ENCODE data around the gene BRPF1. TPM values are rescaled to one million over a fixed set of nuclear protein-coding genes. Genes with fewer than 3 reads are reported as not detected.

BRPF1 gene
- total and polyA plus RNA-seq, 2 donors (not counting 1 experiment from before 2014, with no cell fraction given) = 24.4 to 36.5 TPM

GRCh38 chr3:9695345-9695744, 36.2 kb upstream of the BRPF1 start:
- Mint-ChIP-seq H3K9me3 (ENCODE audit: insufficient read depth) (no peaks in the 10 kb centered on the region), H3K27me3 (no peaks in the 10 kb centered on the region), H3K27ac (no peak overlapping the region), H3K4me3 (no peak overlapping the region), H3K4me1 (peaks cover 15% of the 10 kb centered on the region)
- H3K27ac ChIP-seq (ENCODE audit: low read length in 2 of 2) = no peak overlapping the region
- POLR2A ChIA-PET = no interaction called here
- TF ChIP-seq CTCF (IDR thresholded peaks at IDR 0.05) (no peak), EZH2 (IDR thresholded peaks at IDR 0.05; ENCODE audit: borderline replicate concordance, insufficient read depth, low read depth, low read length, poor library complexity, severe bottlenecking) (no peak)
- no peak overlapping the region for H3K9ac ChIP-seq (ENCODE audit: low read length)
- ATAC-seq (ENCODE audit: low read depth) = no peak
- no peaks in the 10 kb centered on the region for H3K27me3 ChIP-seq (replicated peaks in 1 of 4; ENCODE audit: control extremely low read depth in 1 of 4, control insufficient read depth in 3 of 4, insufficient read depth in 4 of 4, low read length in 3 of 4)
- CTCF ChIA-PET = no interaction called here
- H3K4me2 ChIP-seq (replicated peaks; ENCODE audit: low read depth, low read length, poor library complexity, severe bottlenecking) = no peak overlapping the region
- no peak overlapping the region for H2AFZ ChIP-seq (ENCODE audit: insufficient read depth, low read depth, low read length, poor library complexity, severe bottlenecking)
- DNase-seq = no peak
- H3K9me3 ChIP-seq (ENCODE audit: control extremely low read depth in 1 of 3, control insufficient read depth in 2 of 3, insufficient read depth in 1 of 3, low read length in 2 of 3) = no peaks in the 10 kb centered on the region
- H3K79me2 ChIP-seq (ENCODE audit: control insufficient read depth, insufficient read depth, low read length) = no peaks in the 10 kb centered on the region
- intact Hi-C loops (cut with micrococcal nuclease) = no loop called here
- peaks cover 11 to 14% of the 10 kb centered on the region in 2 donors for H3K4me1 ChIP-seq (ENCODE audit: control insufficient read depth in 2 of 2, insufficient read depth in 2 of 2, low read length in 2 of 2)
- peaks cover 88% of the 10 kb centered on the region for H4K20me1 ChIP-seq (ENCODE audit: control insufficient read depth, insufficient read depth, low read length, poor library complexity, severe bottlenecking)
- H3K36me3 ChIP-seq (replicated peaks in 1 of 2; ENCODE audit: control extremely low read depth in 1 of 2, control insufficient read depth in 1 of 2, extremely low read depth in 1 of 2, insufficient read depth in 2 of 2, low read length in 1 of 2) = peaks cover 3 to 95% of the 10 kb centered on the region in 2 experiments
- H3K4me3 ChIP-seq (ENCODE audit: control extremely low read depth in 1 of 5, extremely low read depth in 1 of 5, insufficient read depth in 1 of 5, low read depth in 2 of 5, low read length in 4 of 5) = no peak overlapping the region
- 100% methylated on average over 4 of the region's 4 CpGs for WGBS (ENCODE audit: insufficient coverage)

GRCh38 chr3:9695746-9696145, 35.8 kb upstream of the BRPF1 start:
- Histone ChIP-seq H2AFZ (ENCODE audit: insufficient read depth, low read depth, low read length, poor library complexity, severe bottlenecking) (no peak overlapping the region), H3K79me2 (ENCODE audit: control insufficient read depth, insufficient read depth, low read length) (no peaks in the 10 kb centered on the region), H3K27me3 (replicated peaks in 1 of 4; ENCODE audit: control extremely low read depth in 1 of 4, control insufficient read depth in 3 of 4, insufficient read depth in 4 of 4, low read length in 3 of 4) (no peaks in the 10 kb centered on the region), H3K4me2 (replicated peaks; ENCODE audit: low read depth, low read length, poor library complexity, severe bottlenecking) (no peak overlapping the region), H3K4me3 (ENCODE audit: control extremely low read depth in 1 of 5, extremely low read depth in 1 of 5, insufficient read depth in 1 of 5, low read depth in 2 of 5, low read length in 4 of 5) (no peak overlapping the region), H3K9me3 (ENCODE audit: control extremely low read depth in 1 of 3, control insufficient read depth in 2 of 3, insufficient read depth in 1 of 3, low read length in 2 of 3) (no peaks in the 10 kb centered on the region), H3K4me1 (ENCODE audit: control insufficient read depth in 2 of 2, insufficient read depth in 2 of 2, low read length in 2 of 2) (peaks cover 7 to 10% of the 10 kb centered on the region in 2 donors), H3K36me3 (replicated peaks in 1 of 2; ENCODE audit: control extremely low read depth in 1 of 2, control insufficient read depth in 1 of 2, extremely low read depth in 1 of 2, insufficient read depth in 2 of 2, low read length in 1 of 2) (peaks cover 3 to 94% of the 10 kb centered on the region in 2 experiments), H3K27ac (ENCODE audit: low read length in 2 of 2) (no peak overlapping the region), H3K9ac (ENCODE audit: low read length) (no peak overlapping the region), H4K20me1 (ENCODE audit: control insufficient read depth, insufficient read depth, low read length, poor library complexity, severe bottlenecking) (peaks cover 84% of the 10 kb centered on the region)
- Mint-ChIP-seq H3K27me3 (no peaks in the 10 kb centered on the region), H3K4me3 (no peak overlapping the region), H3K4me1 (peaks cover 11% of the 10 kb centered on the region), H3K27ac (no peak overlapping the region), H3K9me3 (ENCODE audit: insufficient read depth) (no peaks in the 10 kb centered on the region)
- 93% methylated on average over 4 of the region's 7 CpGs for whole genome bisulfite sequencing (ENCODE audit: insufficient coverage)
- CTCF ChIA-PET = no interaction called here
- DNase-seq = no peak
- TF ChIP-seq CTCF (IDR thresholded peaks at IDR 0.05) (no peak), EZH2 (IDR thresholded peaks at IDR 0.05; ENCODE audit: borderline replicate concordance, insufficient read depth, low read depth, low read length, poor library complexity, severe bottlenecking) (no peak)
- intact Hi-C loops (cut with micrococcal nuclease) = no loop called here
- POLR2A ChIA-PET = no interaction called here
- ATAC-seq (ENCODE audit: low read depth) = no peak
